GM12878 (cell line): ENCODE measurements around the gene NPAS3. TPM values are rescaled to one million over a fixed set of nuclear protein-coding genes. Genes with fewer than 3 reads are reported as not detected.
A peak's percentile ranks its signal among the peaks of the same experiment; 100 is the strongest.

Experiments used
- ATAC-seq: fragments of 200-7000 bp; cut with Tn5 transposase; 3 replicates; pipeline ENCODE4 v1.9.1; 2020; ENCODE audit warnings: mild to moderate bottlenecking, moderate library complexity
- BruUV-seq: library from RNA; stranded (reverse); fragments of 400-500 nt; replicated peaks from 2 replicates; lab custom pipeline; 2021; lab: Mats Ljungman, UMichigan
- CTCF ChIA-PET: fragments of 300-600 bp; sonication (Branson Sonifier 250); formaldehyde crosslinking; extraction: SDS; loops from one replicate; lab custom pipeline; 2021; ENCODE audit warnings: inconsistent platforms; lab: Yijun Ruan, JAX
- POLR2A ChIA-PET: fragments of 350-600 bp; formaldehyde crosslinking; extraction: SDS; loops from one replicate; lab custom pipeline; 2021; ENCODE audit warnings: inconsistent platforms; lab: Charles Lee
- RAD21 ChIA-PET: fragments of 300-600 bp; sonication (Branson Sonifier 250); formaldehyde crosslinking; loops from one replicate; lab custom pipeline; 2023; ENCODE audit warnings: antibody characterized with exemption; ENCODE audit not compliant: unreplicated experiment; lab: Charles Lee
- SMC1A ChIA-PET: fragments of 300-600 bp; sonication (Branson Sonifier 250); formaldehyde crosslinking; loops from one replicate; lab custom pipeline; 2023; ENCODE audit not compliant: unreplicated experiment, uncharacterized antibody; lab: Charles Lee
- DNase-seq: peaks from one replicate; pipeline ENCODE4 v3.0.0-alpha.2; 2011; ENCODE audit warnings: low read depth, low spot score
- FAIRE-seq: peaks from 3 replicates; lab custom pipeline; 2011; peaks lifted over from hg19 to GRCh38; lab: Jason Lieb, UNC
- H2AFZ ChIP-seq: 2 replicates; pipeline ENCODE4 v1.6.0; 2011; ENCODE audit warnings: low read depth, low read length, control low read depth; ENCODE audit not compliant: control insufficient read depth
- H3K27ac ChIP-seq: 2 replicates; pipeline ENCODE4 v1.5.1; 2011; ENCODE audit warnings: control low read depth; ENCODE audit not compliant: control insufficient read depth, insufficient read depth
- H3K27me3 ChIP-seq, 2 experiments: replicated peaks in 1 of 2; 2 replicates each; pipeline versions ENCODE4 v1.6.0 to v1.6.1; 2011; ENCODE audit warnings: low read length in 1 of 2; ENCODE audit not compliant: control insufficient read depth in 2 of 2, insufficient read depth in 2 of 2
- H3K36me3 ChIP-seq, 2 experiments: 2 replicates each; pipeline ENCODE4 v1.5.1; 2011; ENCODE audit warnings: low read length in 1 of 2; ENCODE audit not compliant: control insufficient read depth in 2 of 2, insufficient read depth in 2 of 2
- H3K4me1 ChIP-seq: 2 replicates; pipeline ENCODE4 v1.6.1; 2011; ENCODE audit warnings: mild to moderate bottlenecking, low read length, moderate library complexity, mixed read lengths; ENCODE audit not compliant: control insufficient read depth, insufficient read depth
- H3K4me2 ChIP-seq: 2 replicates; pipeline ENCODE4 v1.6.0; 2011; ENCODE audit warnings: control low read depth; ENCODE audit not compliant: control insufficient read depth, insufficient read depth
- H3K4me3 ChIP-seq: fragments of 200-600 bp; sonication (generic); 2 replicates; pipeline ENCODE4 v1.5.1; 2016
- H3K79me2 ChIP-seq: 2 replicates; pipeline ENCODE4 v1.6.0; 2011; ENCODE audit warnings: low read length; ENCODE audit not compliant: control insufficient read depth, insufficient read depth
- H3K9ac ChIP-seq: 2 replicates; pipeline ENCODE4 v1.8.0; 2011; ENCODE audit warnings: low read length, control low read depth, mixed read lengths; ENCODE audit not compliant: control insufficient read depth, insufficient read depth
- H3K9me3 ChIP-seq: replicated peaks from 3 replicates; pipeline ENCODE4 v1.5.1; 2011; ENCODE audit warnings: mild to moderate bottlenecking, low read length; ENCODE audit not compliant: control insufficient read depth, insufficient read depth
- H4K20me1 ChIP-seq: 2 replicates; pipeline ENCODE4 v1.6.0; 2011; ENCODE audit not compliant: control insufficient read depth, insufficient read depth
- MYC ChIP-seq: IDR thresholded peaks from 2 replicates; pipeline ENCODE4 v1.6.1; 2011; ENCODE audit warnings: mild to moderate bottlenecking, low read length, moderate library complexity, inconsistent platforms; ENCODE audit not compliant: insufficient read depth, insufficient replicate concordance, insufficient read length, severe bottlenecking
- NFXL1 ChIP-seq: fragments of 450-650 bp; IDR thresholded peaks from 2 replicates; pipeline ENCODE4 v1.6.1; 2017; ENCODE audit warnings: antibody characterized with exemption, mild to moderate bottlenecking, borderline replicate concordance
- RAD51 ChIP-seq: fragments of 450-650 bp; IDR thresholded peaks from 2 replicates; pipeline ENCODE4 v1.6.1; 2016; ENCODE audit warnings: moderate library complexity, mild to moderate bottlenecking, inconsistent platforms
- ZNF207 ChIP-seq: fragments of 450-650 bp; IDR thresholded peaks from 2 replicates; pipeline ENCODE4 v1.6.1; 2014; ENCODE audit warnings: antibody characterized with exemption, mild to moderate bottlenecking, borderline replicate concordance
- ZNF217 ChIP-seq: fragments of 450-650 bp; IDR thresholded peaks from 2 replicates; pipeline ENCODE4 v1.6.1; 2017; ENCODE audit warnings: antibody characterized with exemption, mild to moderate bottlenecking
- WGBS: methylation state at CpG from one replicate; pipeline ENCODE4 v1.1.6; 2016; ENCODE audit warnings: low lambda C conversion rate; ENCODE audit not compliant: insufficient replicate concordance, insufficient coverage; ENCODE audit errors: missing lambda C conversion rate; 5-methylcytosine and 5-hydroxymethylcytosine counted together
- in situ Hi-C: fragments of 300-500 bp; cut with MboI; formaldehyde crosslinking; loops from 9 replicates; pipeline ENCODE4 v1.14.3; 2018; ENCODE audit warnings: mixed read lengths
- intact Hi-C: fragments of 100-400 bp; cut with micrococcal nuclease; formaldehyde crosslinking; loops from one replicate; pipeline ENCODE4 v1.14.2; 2022; ENCODE audit not compliant: unreplicated experiment
- polyA plus RNA-seq, 11 experiments: library from polyadenylated mRNA; depleted of rRNA in 4 of 11; unstranded in 6 of 11; stranded (reverse) in 5 of 11; fragments of >200 nt; fragmentation: Nextera tagmentation in 4 of 11; fragmentation: Illumina TruSeq in 1 of 11; extraction: Ambion mirVana in 4 of 11; extraction: Trizol in 1 of 11; gene quantifications; 1 replicate in 1 of 11; 2 replicates in 10 of 11; pipeline versions ENCODE4 v1.2.1 to v1.2.3, GENCODE V29; 2011 to 2016; ENCODE audit warnings: inconsistent platforms in 2 of 11, missing spikeins in 2 of 11, low read depth in 1 of 11
- total RNA-seq, 4 experiments: library from RNA; depleted of rRNA in 3 of 4; stranded (reverse); fragments of >200 nt in 3 of 4; fragmentation: Illumina TruSeq in 1 of 4; extraction: Trizol in 1 of 4; gene quantifications; 2 replicates each; pipeline versions ENCODE4 v1.2.1 to v1.2.3, GENCODE V29; 2013 to 2021
- TF ChIP-seq, protein P1 (sequence below): IDR thresholded peaks from 2 replicates; pipeline ENCODE4 v1.6.1; 2011; ENCODE audit warnings: mild to moderate bottlenecking, low read depth, low read length, moderate library complexity; ENCODE audit not compliant: insufficient replicate concordance
- TF ChIP-seq, protein P2 (sequence below): fragments of 450-650 bp; IDR thresholded peaks from 2 replicates; pipeline ENCODE4 v1.6.1; 2017; ENCODE audit warnings: low read depth, mild to moderate bottlenecking, moderate library complexity
- TF ChIP-seq, protein P3 (sequence below): fragments of 450-650 bp; IDR thresholded peaks from 2 replicates; pipeline ENCODE4 v1.6.1; 2016; ENCODE audit warnings: mild to moderate bottlenecking
- TF ChIP-seq, protein P4 (sequence below): fragments of 450-650 bp; IDR thresholded peaks from 2 replicates; pipeline ENCODE4 v1.6.1; 2017; ENCODE audit warnings: antibody characterized with exemption, mild to moderate bottlenecking, moderate library complexity

NPAS3 gene
- total and polyA plus RNA-seq, 10 of the 15 experiments (the other 5 are each of a cell fraction or from before 2014, with no cell fraction given): under 0.01 to 2.7 (median 0.03) TPM; not detected in 6

DNA sequence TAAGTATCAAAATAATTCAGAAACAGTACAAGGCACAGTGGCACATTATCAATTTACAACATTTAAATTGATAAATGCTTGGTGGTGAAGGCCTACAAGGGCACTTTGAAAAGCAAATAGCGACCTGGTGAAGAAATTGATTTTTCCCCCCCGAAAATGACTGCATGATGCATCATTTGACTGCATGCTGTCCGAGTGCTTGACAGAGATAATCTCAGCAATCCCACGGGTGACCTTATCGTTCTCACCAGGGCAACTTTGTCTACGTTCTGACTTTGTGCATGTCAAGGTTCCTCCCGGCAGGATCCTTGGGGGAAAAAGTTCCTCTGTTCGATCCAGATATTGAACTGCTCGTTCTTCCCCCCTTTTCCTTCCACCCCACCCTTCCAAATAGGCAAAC is 627.4 kb downstream of the NPAS3 start:
- in situ Hi-C loops: no loop called here
- intact Hi-C loops: no loop called here
- FAIRE-seq (no peak), ATAC-seq (no peak), DNase-seq (no peak)
- Histone ChIP-seq H3K36me3 (no peaks in the 10 kb centered on the region), H3K4me2 (no peak overlapping the region), H3K4me3 (no peak overlapping the region), H3K9me3 (no peaks in the 10 kb centered on the region), H4K20me1 (no peaks in the 10 kb centered on the region), H3K27ac (no peak overlapping the region), H2AFZ (no peak overlapping the region), H3K27me3 (peaks cover 0 to 2% of the 10 kb centered on the region in 2 experiments; a peak in 1 of 4 replicates), H3K9ac (no peak overlapping the region), H3K4me1 (no peaks in the 10 kb centered on the region), H3K79me2 (no peaks in the 10 kb centered on the region)
- POLR2A ChIA-PET: interaction anchor here (1.0 to 11.2 kb wide), 13 partner anchors 8 to 112 kb away, joined by 3 to 105 read pairs (median 7); no protein-coding TSS in a partner anchor
- SMC1A ChIA-PET: interaction anchor here (0.6 to 12.9 kb wide), 26 partner anchors 9 to 226 kb away, joined by 3 to 271 read pairs (median 7); no protein-coding TSS in a partner anchor
- CTCF ChIA-PET: interaction anchor here (0.6 to 7.0 kb wide), 12 partner anchors 9 to 227 kb away, joined by 3 to 50 read pairs (median 6); no protein-coding TSS in a partner anchor
- RAD21 ChIA-PET: interaction anchor here (0.7 to 18.6 kb wide), 19 partner anchors 9 to 226 kb away, joined by 3 to 279 read pairs (median 18); no protein-coding TSS in a partner anchor
- 44% methylated on average over 9 of the region's 9 CpGs for WGBS
- BruUV-seq: no TSS peak
- TF ChIP-seq RAD51: 0 out of 2 replicates have a peak, but pooled peaks have one; percentile 9
- TF ChIP-seq, protein P1, sequence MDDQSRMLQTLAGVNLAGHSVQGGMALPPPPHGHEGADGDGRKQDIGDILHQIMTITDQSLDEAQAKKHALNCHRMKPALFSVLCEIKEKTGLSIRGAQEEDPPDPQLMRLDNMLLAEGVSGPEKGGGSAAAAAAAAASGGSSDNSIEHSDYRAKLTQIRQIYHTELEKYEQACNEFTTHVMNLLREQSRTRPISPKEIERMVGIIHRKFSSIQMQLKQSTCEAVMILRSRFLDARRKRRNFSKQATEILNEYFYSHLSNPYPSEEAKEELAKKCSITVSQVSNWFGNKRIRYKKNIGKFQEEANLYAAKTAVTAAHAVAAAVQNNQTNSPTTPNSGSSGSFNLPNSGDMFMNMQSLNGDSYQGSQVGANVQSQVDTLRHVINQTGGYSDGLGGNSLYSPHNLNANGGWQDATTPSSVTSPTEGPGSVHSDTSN: no peak
- no peak for TF ChIP-seq NFXL1
- no peak for TF ChIP-seq ZNF207
- TF ChIP-seq, protein P2, sequence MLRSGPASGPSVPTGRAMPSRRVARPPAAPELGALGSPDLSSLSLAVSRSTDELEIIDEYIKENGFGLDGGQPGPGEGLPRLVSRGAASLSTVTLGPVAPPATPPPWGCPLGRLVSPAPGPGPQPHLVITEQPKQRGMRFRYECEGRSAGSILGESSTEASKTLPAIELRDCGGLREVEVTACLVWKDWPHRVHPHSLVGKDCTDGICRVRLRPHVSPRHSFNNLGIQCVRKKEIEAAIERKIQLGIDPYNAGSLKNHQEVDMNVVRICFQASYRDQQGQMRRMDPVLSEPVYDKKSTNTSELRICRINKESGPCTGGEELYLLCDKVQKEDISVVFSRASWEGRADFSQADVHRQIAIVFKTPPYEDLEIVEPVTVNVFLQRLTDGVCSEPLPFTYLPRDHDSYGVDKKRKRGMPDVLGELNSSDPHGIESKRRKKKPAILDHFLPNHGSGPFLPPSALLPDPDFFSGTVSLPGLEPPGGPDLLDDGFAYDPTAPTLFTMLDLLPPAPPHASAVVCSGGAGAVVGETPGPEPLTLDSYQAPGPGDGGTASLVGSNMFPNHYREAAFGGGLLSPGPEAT: no peak
- TF ChIP-seq MYC: no peak
- TF ChIP-seq, protein P3, sequence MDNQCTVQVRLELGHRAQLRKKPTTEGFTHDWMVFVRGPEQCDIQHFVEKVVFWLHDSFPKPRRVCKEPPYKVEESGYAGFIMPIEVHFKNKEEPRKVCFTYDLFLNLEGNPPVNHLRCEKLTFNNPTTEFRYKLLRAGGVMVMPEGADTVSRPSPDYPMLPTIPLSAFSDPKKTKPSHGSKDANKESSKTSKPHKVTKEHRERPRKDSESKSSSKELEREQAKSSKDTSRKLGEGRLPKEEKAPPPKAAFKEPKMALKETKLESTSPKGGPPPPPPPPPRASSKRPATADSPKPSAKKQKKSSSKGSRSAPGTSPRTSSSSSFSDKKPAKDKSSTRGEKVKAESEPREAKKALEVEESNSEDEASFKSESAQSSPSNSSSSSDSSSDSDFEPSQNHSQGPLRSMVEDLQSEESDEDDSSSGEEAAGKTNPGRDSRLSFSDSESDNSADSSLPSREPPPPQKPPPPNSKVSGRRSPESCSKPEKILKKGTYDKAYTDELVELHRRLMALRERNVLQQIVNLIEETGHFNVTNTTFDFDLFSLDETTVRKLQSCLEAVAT: peak; percentile 44
- TF ChIP-seq, protein P4, sequence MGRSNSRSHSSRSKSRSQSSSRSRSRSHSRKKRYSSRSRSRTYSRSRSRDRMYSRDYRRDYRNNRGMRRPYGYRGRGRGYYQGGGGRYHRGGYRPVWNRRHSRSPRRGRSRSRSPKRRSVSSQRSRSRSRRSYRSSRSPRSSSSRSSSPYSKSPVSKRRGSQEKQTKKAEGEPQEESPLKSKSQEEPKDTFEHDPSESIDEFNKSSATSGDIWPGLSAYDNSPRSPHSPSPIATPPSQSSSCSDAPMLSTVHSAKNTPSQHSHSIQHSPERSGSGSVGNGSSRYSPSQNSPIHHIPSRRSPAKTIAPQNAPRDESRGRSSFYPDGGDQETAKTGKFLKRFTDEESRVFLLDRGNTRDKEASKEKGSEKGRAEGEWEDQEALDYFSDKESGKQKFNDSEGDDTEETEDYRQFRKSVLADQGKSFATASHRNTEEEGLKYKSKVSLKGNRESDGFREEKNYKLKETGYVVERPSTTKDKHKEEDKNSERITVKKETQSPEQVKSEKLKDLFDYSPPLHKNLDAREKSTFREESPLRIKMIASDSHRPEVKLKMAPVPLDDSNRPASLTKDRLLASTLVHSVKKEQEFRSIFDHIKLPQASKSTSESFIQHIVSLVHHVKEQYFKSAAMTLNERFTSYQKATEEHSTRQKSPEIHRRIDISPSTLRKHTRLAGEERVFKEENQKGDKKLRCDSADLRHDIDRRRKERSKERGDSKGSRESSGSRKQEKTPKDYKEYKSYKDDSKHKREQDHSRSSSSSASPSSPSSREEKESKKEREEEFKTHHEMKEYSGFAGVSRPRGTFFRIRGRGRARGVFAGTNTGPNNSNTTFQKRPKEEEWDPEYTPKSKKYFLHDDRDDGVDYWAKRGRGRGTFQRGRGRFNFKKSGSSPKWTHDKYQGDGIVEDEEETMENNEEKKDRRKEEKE: no peak
- TF ChIP-seq ZNF217: no peak
